GM23338 (cell line): ENCODE data around the gene CFAP157. TPM values are rescaled to one million over a fixed set of nuclear protein-coding genes. Genes with fewer than 3 reads are reported as not detected.
A peak's percentile ranks its signal among the peaks of the same experiment; 100 is the strongest.

Experiments used
- ATAC-seq: fragments of 200-7000 bp; cut with Tn5 transposase; 3 replicates; pipeline ENCODE4 v1.9.1; 2020
- DNase-seq: peaks from one replicate; pipeline ENCODE4 v3.0.0-alpha.2; 2015; ENCODE audit warnings: low spot score
- H2AFZ ChIP-seq: fragments of 200-600 bp; sonication (generic); 2 replicates; pipeline ENCODE4 v1.8.0; 2016; ENCODE audit warnings: antibody characterized with exemption, mild to moderate bottlenecking, moderate library complexity
- H3F3A ChIP-seq: fragments of 200-600 bp; sonication (generic); replicated peaks from 2 replicates; pipeline ENCODE4 v1.8.0; 2017; ENCODE audit warnings: antibody characterized with exemption, mixed run types, low read depth
- H3K27ac ChIP-seq: fragments of 200-600 bp; sonication (generic); 2 replicates; pipeline ENCODE4 v1.6.1; 2016; ENCODE audit warnings: low read depth
- H3K27me3 ChIP-seq: fragments of 200-600 bp; sonication (generic); 2 replicates; pipeline ENCODE4 v1.8.0; 2016; ENCODE audit warnings: mild to moderate bottlenecking, mixed run types, moderate library complexity; ENCODE audit not compliant: insufficient read depth
- H3K36me3 ChIP-seq: fragments of 200-600 bp; sonication (generic); 2 replicates; pipeline ENCODE4 v1.8.0; 2016; ENCODE audit warnings: mild to moderate bottlenecking; ENCODE audit not compliant: insufficient read depth
- H3K4me1 ChIP-seq: fragments of 200-600 bp; sonication (generic); 2 replicates; pipeline ENCODE4 v1.8.0; 2016; ENCODE audit warnings: mild to moderate bottlenecking, moderate library complexity; ENCODE audit not compliant: insufficient read depth
- H3K4me2 ChIP-seq: fragments of 200-600 bp; sonication (generic); 2 replicates; pipeline ENCODE4 v1.7.1; 2017; ENCODE audit warnings: mixed run types
- H3K4me3 ChIP-seq: fragments of 200-600 bp; sonication (generic); 2 replicates; pipeline ENCODE4 v1.6.1; 2016; ENCODE audit warnings: mixed run types
- H3K79me2 ChIP-seq: fragments of 200-600 bp; sonication (generic); replicated peaks from 2 replicates; pipeline ENCODE4 v1.8.0; 2017; ENCODE audit warnings: mild to moderate bottlenecking; ENCODE audit not compliant: insufficient read depth
- H3K9me2 ChIP-seq: fragments of 200-600 bp; sonication (generic); 2 replicates; pipeline ENCODE4 v1.8.0; 2017; ENCODE audit not compliant: insufficient read depth
- H4K20me1 ChIP-seq: fragments of 200-600 bp; sonication (generic); replicated peaks from 2 replicates; pipeline ENCODE4 v1.8.0; 2017; ENCODE audit warnings: mild to moderate bottlenecking; ENCODE audit not compliant: insufficient read depth
- H3K27ac Mint-ChIP-seq: 2 replicates; pipeline ENCODE4 v1.8.0; 2020; ENCODE audit warnings: inconsistent platforms, mild to moderate bottlenecking, moderate library complexity, mixed read lengths
- H3K27me3 Mint-ChIP-seq: 3 replicates; pipeline ENCODE4 v1.8.0; 2022; ENCODE audit warnings: low read depth, mild to moderate bottlenecking, moderate library complexity, mixed read lengths, inconsistent platforms; ENCODE audit not compliant: insufficient read depth, poor library complexity
- H3K36me3 Mint-ChIP-seq: 3 replicates; pipeline ENCODE4 v1.8.0; 2021; ENCODE audit warnings: low read depth, mild to moderate bottlenecking, inconsistent platforms, moderate library complexity, mixed read lengths
- H3K4me1 Mint-ChIP-seq: 3 replicates; pipeline ENCODE4 v1.8.0; 2020; ENCODE audit warnings: mild to moderate bottlenecking, inconsistent platforms, mixed read lengths
- H3K4me3 Mint-ChIP-seq: 3 replicates; pipeline ENCODE4 v1.8.0; 2021; ENCODE audit warnings: moderate library complexity, mild to moderate bottlenecking, inconsistent platforms, mixed read lengths
- H3K9me3 Mint-ChIP-seq: 3 replicates; pipeline ENCODE4 v1.8.0; 2020; ENCODE audit warnings: moderate library complexity, mild to moderate bottlenecking, inconsistent platforms, mixed read lengths
- CREB1 ChIP-seq: fragments of 250-450 bp; sonication (Bioruptor Pico); IDR thresholded peaks from 2 replicates; pipeline ENCODE4 v1.5.0; 2020; ENCODE audit warnings: low read depth, mild to moderate bottlenecking, moderate library complexity
- CTCF ChIP-seq, 2 experiments: fragments of 200-600 bp in 1 of 2; sonication (generic) in 1 of 2; conservative IDR thresholded peaks; 2 replicates each; pipeline versions ENCODE4 v1.5.1 to v1.6.1; 2016 to 2017; ENCODE audit warnings: antibody characterized with exemption in 2 of 2, low read depth in 2 of 2, mild to moderate bottlenecking in 2 of 2, moderate library complexity in 1 of 2
- ETS1 ChIP-seq: IDR thresholded peaks from 2 replicates; pipeline ENCODE4 v1.6.1; 2016; ENCODE audit warnings: antibody characterized with exemption
- EZH2 ChIP-seq: fragments of 200-600 bp; sonication (generic); IDR thresholded peaks from one replicate; pipeline ENCODE4 v1.8.0; 2017; ENCODE audit warnings: antibody characterized with exemption, mild to moderate bottlenecking, low read depth; ENCODE audit not compliant: unreplicated experiment
- EZH2phosphoT487 ChIP-seq: fragments of 200-600 bp; sonication (generic); IDR thresholded peaks from one replicate; pipeline ENCODE4 v1.8.1; 2018; ENCODE audit warnings: antibody characterized with exemption; ENCODE audit not compliant: unreplicated experiment
- JUNB ChIP-seq: IDR thresholded peaks from one replicate; pipeline ENCODE4 v1.6.1; 2016; ENCODE audit warnings: antibody characterized with exemption; ENCODE audit not compliant: unreplicated experiment
- NANOG ChIP-seq: IDR thresholded peaks from 2 replicates; pipeline ENCODE4 v1.6.1; 2016; ENCODE audit warnings: antibody characterized with exemption, borderline replicate concordance
- POLR2AphosphoS5 ChIP-seq: IDR thresholded peaks from 2 replicates; pipeline ENCODE4 v1.6.1; 2016; ENCODE audit warnings: antibody characterized with exemption, low read depth
- STAT1 ChIP-seq: IDR thresholded peaks from one replicate; pipeline ENCODE4 v1.6.1; 2016; ENCODE audit warnings: antibody characterized with exemption; ENCODE audit not compliant: unreplicated experiment
- ZNF114 ChIP-seq: fragments of 250-450 bp; sonication (Bioruptor Pico); IDR thresholded peaks from 2 replicates; pipeline ENCODE4 v1.5.0; 2020; ENCODE audit warnings: mild to moderate bottlenecking, moderate library complexity
- ZNF331 ChIP-seq: fragments of 250-450 bp; sonication (Bioruptor Pico); IDR thresholded peaks from 2 replicates; pipeline ENCODE4 v1.5.0; 2020; ENCODE audit warnings: low read depth, mild to moderate bottlenecking, moderate library complexity
- polyA plus RNA-seq: library from polyadenylated mRNA; unstranded; fragments of >200 nt; fragmentation: Nextera tagmentation; extraction: Ambion mirVana; gene quantifications from 2 replicates; pipeline ENCODE4 v1.2.1, GENCODE V29; 2016
- total RNA-seq: library from RNA; depleted of rRNA; stranded (reverse); fragments of >200 nt; shearing (Covaris generic); gene quantifications from 2 replicates; pipeline ENCODE4 v1.2.3, GENCODE V29; 2014
- TF ChIP-seq, protein P1 (sequence below): IDR thresholded peaks from one replicate; pipeline ENCODE4 v1.6.1; 2018; ENCODE audit warnings: antibody characterized with exemption; ENCODE audit not compliant: unreplicated experiment
- TF ChIP-seq, protein P2 (sequence below): fragments of 250-450 bp; sonication (Bioruptor Pico); IDR thresholded peaks from 2 replicates; pipeline ENCODE4 v1.5.0; 2020; ENCODE audit warnings: mild to moderate bottlenecking, moderate library complexity

Gene CFAP157
- total and polyA plus RNA-seq, 2 experiments from 2014 or later: 0.17 to 0.55 TPM

GRCh38 chr9:127700594-127701255 lies 6.1 kb upstream of the CFAP157 start:
- no peak for TF ChIP-seq ZNF331
- TF ChIP-seq NANOG: no peak
- TF ChIP-seq JUNB: no peak
- TF ChIP-seq, protein P1, sequence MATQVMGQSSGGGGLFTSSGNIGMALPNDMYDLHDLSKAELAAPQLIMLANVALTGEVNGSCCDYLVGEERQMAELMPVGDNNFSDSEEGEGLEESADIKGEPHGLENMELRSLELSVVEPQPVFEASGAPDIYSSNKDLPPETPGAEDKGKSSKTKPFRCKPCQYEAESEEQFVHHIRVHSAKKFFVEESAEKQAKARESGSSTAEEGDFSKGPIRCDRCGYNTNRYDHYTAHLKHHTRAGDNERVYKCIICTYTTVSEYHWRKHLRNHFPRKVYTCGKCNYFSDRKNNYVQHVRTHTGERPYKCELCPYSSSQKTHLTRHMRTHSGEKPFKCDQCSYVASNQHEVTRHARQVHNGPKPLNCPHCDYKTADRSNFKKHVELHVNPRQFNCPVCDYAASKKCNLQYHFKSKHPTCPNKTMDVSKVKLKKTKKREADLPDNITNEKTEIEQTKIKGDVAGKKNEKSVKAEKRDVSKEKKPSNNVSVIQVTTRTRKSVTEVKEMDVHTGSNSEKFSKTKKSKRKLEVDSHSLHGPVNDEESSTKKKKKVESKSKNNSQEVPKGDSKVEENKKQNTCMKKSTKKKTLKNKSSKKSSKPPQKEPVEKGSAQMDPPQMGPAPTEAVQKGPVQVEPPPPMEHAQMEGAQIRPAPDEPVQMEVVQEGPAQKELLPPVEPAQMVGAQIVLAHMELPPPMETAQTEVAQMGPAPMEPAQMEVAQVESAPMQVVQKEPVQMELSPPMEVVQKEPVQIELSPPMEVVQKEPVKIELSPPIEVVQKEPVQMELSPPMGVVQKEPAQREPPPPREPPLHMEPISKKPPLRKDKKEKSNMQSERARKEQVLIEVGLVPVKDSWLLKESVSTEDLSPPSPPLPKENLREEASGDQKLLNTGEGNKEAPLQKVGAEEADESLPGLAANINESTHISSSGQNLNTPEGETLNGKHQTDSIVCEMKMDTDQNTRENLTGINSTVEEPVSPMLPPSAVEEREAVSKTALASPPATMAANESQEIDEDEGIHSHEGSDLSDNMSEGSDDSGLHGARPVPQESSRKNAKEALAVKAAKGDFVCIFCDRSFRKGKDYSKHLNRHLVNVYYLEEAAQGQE: no peak
- TF ChIP-seq, protein P2, sequence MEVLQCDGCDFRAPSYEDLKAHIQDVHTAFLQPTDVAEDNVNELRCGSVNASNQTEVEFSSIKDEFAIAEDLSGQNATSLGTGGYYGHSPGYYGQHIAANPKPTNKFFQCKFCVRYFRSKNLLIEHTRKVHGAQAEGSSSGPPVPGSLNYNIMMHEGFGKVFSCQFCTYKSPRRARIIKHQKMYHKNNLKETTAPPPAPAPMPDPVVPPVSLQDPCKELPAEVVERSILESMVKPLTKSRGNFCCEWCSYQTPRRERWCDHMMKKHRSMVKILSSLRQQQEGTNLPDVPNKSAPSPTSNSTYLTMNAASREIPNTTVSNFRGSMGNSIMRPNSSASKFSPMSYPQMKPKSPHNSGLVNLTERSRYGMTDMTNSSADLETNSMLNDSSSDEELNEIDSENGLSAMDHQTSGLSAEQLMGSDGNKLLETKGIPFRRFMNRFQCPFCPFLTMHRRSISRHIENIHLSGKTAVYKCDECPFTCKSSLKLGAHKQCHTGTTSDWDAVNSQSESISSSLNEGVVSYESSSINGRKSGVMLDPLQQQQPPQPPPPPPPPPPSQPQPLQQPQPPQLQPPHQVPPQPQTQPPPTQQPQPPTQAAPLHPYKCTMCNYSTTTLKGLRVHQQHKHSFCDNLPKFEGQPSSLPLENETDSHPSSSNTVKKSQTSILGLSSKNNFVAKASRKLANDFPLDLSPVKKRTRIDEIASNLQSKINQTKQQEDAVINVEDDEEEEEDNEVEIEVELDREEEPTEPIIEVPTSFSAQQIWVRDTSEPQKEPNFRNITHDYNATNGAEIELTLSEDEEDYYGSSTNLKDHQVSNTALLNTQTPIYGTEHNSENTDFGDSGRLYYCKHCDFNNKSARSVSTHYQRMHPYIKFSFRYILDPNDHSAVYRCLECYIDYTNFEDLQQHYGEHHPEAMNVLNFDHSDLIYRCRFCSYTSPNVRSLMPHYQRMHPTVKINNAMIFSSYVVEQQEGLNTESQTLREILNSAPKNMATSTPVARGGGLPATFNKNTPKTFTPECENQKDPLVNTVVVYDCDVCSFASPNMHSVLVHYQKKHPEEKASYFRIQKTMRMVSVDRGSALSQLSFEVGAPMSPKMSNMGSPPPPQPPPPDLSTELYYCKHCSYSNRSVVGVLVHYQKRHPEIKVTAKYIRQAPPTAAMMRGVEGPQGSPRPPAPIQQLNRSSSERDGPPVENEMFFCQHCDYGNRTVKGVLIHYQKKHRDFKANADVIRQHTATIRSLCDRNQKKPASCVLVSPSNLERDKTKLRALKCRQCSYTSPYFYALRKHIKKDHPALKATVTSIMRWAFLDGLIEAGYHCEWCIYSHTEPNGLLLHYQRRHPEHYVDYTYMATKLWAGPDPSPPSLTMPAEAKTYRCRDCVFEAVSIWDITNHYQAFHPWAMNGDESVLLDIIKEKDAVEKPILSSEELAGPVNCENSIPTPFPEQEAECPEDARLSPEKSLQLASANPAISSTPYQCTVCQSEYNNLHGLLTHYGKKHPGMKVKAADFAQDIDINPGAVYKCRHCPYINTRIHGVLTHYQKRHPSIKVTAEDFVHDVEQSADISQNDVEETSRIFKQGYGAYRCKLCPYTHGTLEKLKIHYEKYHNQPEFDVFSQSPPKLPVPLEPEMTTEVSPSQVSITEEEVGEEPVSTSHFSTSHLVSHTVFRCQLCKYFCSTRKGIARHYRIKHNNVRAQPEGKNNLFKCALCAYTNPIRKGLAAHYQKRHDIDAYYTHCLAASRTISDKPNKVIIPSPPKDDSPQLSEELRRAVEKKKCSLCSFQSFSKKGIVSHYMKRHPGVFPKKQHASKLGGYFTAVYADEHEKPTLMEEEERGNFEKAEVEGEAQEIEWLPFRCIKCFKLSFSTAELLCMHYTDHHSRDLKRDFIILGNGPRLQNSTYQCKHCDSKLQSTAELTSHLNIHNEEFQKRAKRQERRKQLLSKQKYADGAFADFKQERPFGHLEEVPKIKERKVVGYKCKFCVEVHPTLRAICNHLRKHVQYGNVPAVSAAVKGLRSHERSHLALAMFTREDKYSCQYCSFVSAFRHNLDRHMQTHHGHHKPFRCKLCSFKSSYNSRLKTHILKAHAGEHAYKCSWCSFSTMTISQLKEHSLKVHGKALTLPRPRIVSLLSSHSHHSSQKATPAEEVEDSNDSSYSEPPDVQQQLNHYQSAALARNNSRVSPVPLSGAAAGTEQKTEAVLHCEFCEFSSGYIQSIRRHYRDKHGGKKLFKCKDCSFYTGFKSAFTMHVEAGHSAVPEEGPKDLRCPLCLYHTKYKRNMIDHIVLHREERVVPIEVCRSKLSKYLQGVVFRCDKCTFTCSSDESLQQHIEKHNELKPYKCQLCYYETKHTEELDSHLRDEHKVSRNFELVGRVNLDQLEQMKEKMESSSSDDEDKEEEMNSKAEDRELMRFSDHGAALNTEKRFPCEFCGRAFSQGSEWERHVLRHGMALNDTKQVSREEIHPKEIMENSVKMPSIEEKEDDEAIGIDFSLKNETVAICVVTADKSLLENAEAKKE (CRISPR knock-in tag): no peak
- TF ChIP-seq CTCF (conservative IDR thresholded peaks at IDR 0.05; ENCODE audit: low read depth in 2 of 2): no peak
- TF ChIP-seq POLR2AphosphoS5: no peak
- no peak for TF ChIP-seq EZH2
- TF ChIP-seq ZNF114 (CRISPR knock-in tag): no peak
- TF ChIP-seq ETS1: no peak
- TF ChIP-seq EZH2phosphoT487: no peak
- no peak for TF ChIP-seq STAT1
- no peak for TF ChIP-seq CREB1
- Histone ChIP-seq H3K27ac (no peak overlapping the region), H3K9me2 (no peaks in the 10 kb centered on the region), H3K4me1 (no peaks in the 10 kb centered on the region; the same call in 1 of the 2 replicates), H2AFZ (0 out of 2 replicates have a peak overlapping the region, but pooled peaks have one; percentile 38), H3K36me3 (no peaks in the 10 kb centered on the region), H3K4me3 (no peak overlapping the region), H3K27me3 (no peaks in the 10 kb centered on the region), H3F3A (no peaks in the 10 kb centered on the region; the same call in 1 of the 2 replicates), H3K4me2 (no peak overlapping the region), H3K79me2 (no peaks in the 10 kb centered on the region), H4K20me1 (no peaks in the 10 kb centered on the region)
- H3K4me3 Mint-ChIP-seq: no peak overlapping the region; the same call in 2 of the 3 replicates
- no peak for DNase-seq
- no peak for ATAC-seq
- H3K9me3 Mint-ChIP-seq: no peaks in the 10 kb centered on the region; the same call in 1 of the 3 replicates
- H3K4me1 Mint-ChIP-seq: peaks cover 5% of the 10 kb centered on the region
- H3K27me3 Mint-ChIP-seq: peaks cover 4% of the 10 kb centered on the region
- no peaks in the 10 kb centered on the region for H3K36me3 Mint-ChIP-seq
- no peak overlapping the region for H3K27ac Mint-ChIP-seq
